Neural crest cell (in vitro differentiated cells): ENCODE data around the gene SPATA31A3. TPM values are rescaled to one million over a fixed set of nuclear protein-coding genes. Genes with fewer than 3 reads are reported as not detected.
"Not testable (repeated sequence)": the region's sequence is repeated elsewhere in the genome, so short reads cannot be mapped to it uniquely, and the experiment has no call there.

ENCODE experiments used
- DNase-seq: peaks from one replicate; pipeline ENCODE4 v3.0.0; 2021; ENCODE audit warnings: low read depth, mixed read lengths, low spot score
- H3K27ac Mint-ChIP-seq: one replicate; pipeline ENCODE4 v1.8.0; 2021; ENCODE audit warnings: mild to moderate bottlenecking, mixed read lengths; ENCODE audit not compliant: unreplicated experiment
- H3K27me3 Mint-ChIP-seq: 2 replicates; pipeline ENCODE4 v1.8.0; 2021; ENCODE audit warnings: low read depth, mild to moderate bottlenecking, mixed read lengths
- H3K36me3 Mint-ChIP-seq: 2 replicates; pipeline ENCODE4 v1.8.0; 2021; ENCODE audit warnings: low read depth, mild to moderate bottlenecking, mixed read lengths
- H3K4me1 Mint-ChIP-seq: 2 replicates; pipeline ENCODE4 v1.8.0; 2021; ENCODE audit warnings: mixed read lengths
- H3K4me3 Mint-ChIP-seq: one replicate; pipeline ENCODE4 v1.8.0; 2021; ENCODE audit warnings: mild to moderate bottlenecking, mixed read lengths
- H3K9me3 Mint-ChIP-seq: 2 replicates; pipeline ENCODE4 v1.8.0; 2021; ENCODE audit warnings: mixed read lengths
- long read RNA-seq: library from polyadenylated mRNA; unstranded; transcript quantifications from one replicate; pipeline ENCODE4 v2.0.0, GENCODE V29; 2020
- total RNA-seq: library from RNA; stranded (reverse); gene quantifications from 2 replicates; pipeline ENCODE4 v1.2.1, GENCODE V29; 2021

Gene SPATA31A3
- total RNA-seq: 0.09 TPM in 1 of 2 replicates, not detected in the other
- long read RNA-seq: 0 reads

GRCh38 chr9:66992450-66992849 lies at the start of gene SPATA31A3:
SPATA31A3 (minus strand) TSS chr9:66992550; CDS start chr9:66992521, 29 bp downstream.
- H3K27ac Mint-ChIP-seq, H3K4me3 Mint-ChIP-seq, H3K27me3 Mint-ChIP-seq, H3K4me1 Mint-ChIP-seq, H3K36me3 Mint-ChIP-seq, H3K9me3 Mint-ChIP-seq, DNase-seq: not testable (repeated sequence)

GRCh38 chr9:66952576-66952975 lies 39.8 kb downstream of the SPATA31A3 start:
- H3K4me1 Mint-ChIP-seq, DNase-seq, H3K9me3 Mint-ChIP-seq, H3K27me3 Mint-ChIP-seq, H3K27ac Mint-ChIP-seq, H3K4me3 Mint-ChIP-seq, H3K36me3 Mint-ChIP-seq: not testable (repeated sequence)

- not testable (repeated sequence) for DNase-seq, H3K4me1 Mint-ChIP-seq, H3K4me3 Mint-ChIP-seq, H3K27ac Mint-ChIP-seq, H3K9me3 Mint-ChIP-seq, H3K36me3 Mint-ChIP-seq, H3K27me3 Mint-ChIP-seq
Observed at GRCh38 chr9:66942400-66943155, 49.8 kb downstream of the SPATA31A3 start.

GRCh38 chr9:66939878-66940830 lies 52.2 kb downstream of the SPATA31A3 start:
- not testable (repeated sequence) for DNase-seq, H3K9me3 Mint-ChIP-seq, H3K36me3 Mint-ChIP-seq, H3K27ac Mint-ChIP-seq, H3K27me3 Mint-ChIP-seq, H3K4me3 Mint-ChIP-seq, H3K4me1 Mint-ChIP-seq

- not testable (repeated sequence) for H3K4me1 Mint-ChIP-seq, DNase-seq, H3K27me3 Mint-ChIP-seq, H3K27ac Mint-ChIP-seq, H3K9me3 Mint-ChIP-seq, H3K36me3 Mint-ChIP-seq, H3K4me3 Mint-ChIP-seq
Observed at GRCh38 chr9:66938322-66938721, 54.0 kb downstream of the SPATA31A3 start.

GRCh38 chr9:66937662-66938061 lies 54.7 kb downstream of the SPATA31A3 start:
- not testable (repeated sequence) for H3K27me3 Mint-ChIP-seq, DNase-seq, H3K27ac Mint-ChIP-seq

More at GRCh38 chr9:66937662-66938061, 54.7 kb downstream of the SPATA31A3 start:
- H3K9me3 Mint-ChIP-seq, H3K4me1 Mint-ChIP-seq, H3K4me3 Mint-ChIP-seq, H3K36me3 Mint-ChIP-seq: not testable (repeated sequence)

Other genes starting within 250 kb of the SPATA31A3 start
- 8.0 and 8.1 TPM in 2 replicates for gene ZNF658, start 91.8 kb downstream of the SPATA31A3 start, total RNA-seq